ENCODE data around the gene PLEKHD1.

GRCh38 chr14:69449216-69449615 lies 35.3 kb upstream of the PLEKHD1 start:
- TF ChIP-seq POLR2A (IDR thresholded peaks at IDR 0.05) (no peak), CTCF (IDR thresholded peaks at IDR 0.05) (no peak)

All from right lobe of liver (tissue), 4 donors.